A549 treated with AZD9567 at 1 μM for 4 hours (cell line): ENCODE results near the gene TMEM35B. TPM values are rescaled to one million over a fixed set of nuclear protein-coding genes. Genes with fewer than 3 reads are reported as not detected.

Experiments used
- total RNA-seq: library from RNA; stranded (reverse); fragments of 200-300 nt; extraction: Qiagen RNA extraction; gene quantifications from 5 replicates; pipeline ENCODE4 v1.2.3, GENCODE V29; 2022; ENCODE audit not compliant: insufficient read depth

The TMEM35B gene
- total RNA-seq, result 16.6 to 22.3 TPM (median 18.6 TPM) in 5 replicates

GRCh38 chr1:34984793-34985608, at the start of gene TMEM35B:
Gene TMEM35B, minus strand, starts transcription at chr1:34985347. Its CDS starts 42 bp downstream, at chr1:34985305.

Other genes with a start within 250 kb of the TMEM35B start
- 0.06 to 0.07 TPM in 2 of 5 replicates, not detected in the others for gene GJB5, start 230.3 kb downstream of the TMEM35B start, total RNA-seq
- 0.02 to 0.69 TPM (median 0.12 TPM) in 5 replicates for gene GJB4, start 225.6 kb downstream of the TMEM35B start, total RNA-seq
- gene GJB3, start 204.1 kb downstream of the TMEM35B start, total RNA-seq, result 3.9 to 11.0 TPM (median 7.6 TPM) in 5 replicates
- gene GJA4, start 192.3 kb downstream of the TMEM35B start, total RNA-seq, result not detected in 5 replicates
- gene SMIM12, start 125.6 kb downstream of the TMEM35B start, total RNA-seq, result 50.4 to 58.1 TPM (median 55.9 TPM) in 5 replicates
- 0.17 to 0.48 TPM (median 0.26 TPM) in 4 of 5 replicates, not detected in the other for gene DLGAP3, start 55.7 kb downstream of the TMEM35B start, total RNA-seq
- gene ZMYM6, start 46.6 kb upstream of the TMEM35B start, total RNA-seq, result 4.3 to 12.4 TPM (median 4.8 TPM) in 5 replicates
- gene ZMYM1, start 94.0 kb upstream of the TMEM35B start, total RNA-seq, result 2.5 to 7.6 TPM (median 6.5 TPM) in 5 replicates
- gene SFPQ, start 207.8 kb upstream of the TMEM35B start, total RNA-seq, result 190 to 242 TPM (median 193 TPM) in 5 replicates